T-helper 2 cell treated with Interferon-gamma antibody and Interleukin-4, amounts not matched to agents 100 ng/mL and 5 ng/mL, for 36 hours (primary cell): ENCODE data around the gene ERFE. TPM values are rescaled to one million over a fixed set of nuclear protein-coding genes. Genes with fewer than 3 reads are reported as not detected.
"Not testable (repeated sequence)": the region's sequence is repeated elsewhere in the genome, so short reads cannot be mapped to it uniquely, and the experiment has no call there.

Experiments
- intact Hi-C: fragments of 100-400 bp; cut with micrococcal nuclease; formaldehyde crosslinking; loops from one replicate; pipeline ENCODE4 v1.15.1; 2023
- total RNA-seq: library from RNA; stranded (reverse); gene quantifications from 2 replicates; pipeline ENCODE4 v1.2.3, GENCODE V29; 2022

Gene ERFE, protein sequence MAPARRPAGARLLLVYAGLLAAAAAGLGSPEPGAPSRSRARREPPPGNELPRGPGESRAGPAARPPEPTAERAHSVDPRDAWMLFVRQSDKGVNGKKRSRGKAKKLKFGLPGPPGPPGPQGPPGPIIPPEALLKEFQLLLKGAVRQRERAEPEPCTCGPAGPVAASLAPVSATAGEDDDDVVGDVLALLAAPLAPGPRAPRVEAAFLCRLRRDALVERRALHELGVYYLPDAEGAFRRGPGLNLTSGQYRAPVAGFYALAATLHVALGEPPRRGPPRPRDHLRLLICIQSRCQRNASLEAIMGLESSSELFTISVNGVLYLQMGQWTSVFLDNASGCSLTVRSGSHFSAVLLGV
- 0.09 and 0.11 TPM in 2 replicates for total RNA-seq

DNA sequence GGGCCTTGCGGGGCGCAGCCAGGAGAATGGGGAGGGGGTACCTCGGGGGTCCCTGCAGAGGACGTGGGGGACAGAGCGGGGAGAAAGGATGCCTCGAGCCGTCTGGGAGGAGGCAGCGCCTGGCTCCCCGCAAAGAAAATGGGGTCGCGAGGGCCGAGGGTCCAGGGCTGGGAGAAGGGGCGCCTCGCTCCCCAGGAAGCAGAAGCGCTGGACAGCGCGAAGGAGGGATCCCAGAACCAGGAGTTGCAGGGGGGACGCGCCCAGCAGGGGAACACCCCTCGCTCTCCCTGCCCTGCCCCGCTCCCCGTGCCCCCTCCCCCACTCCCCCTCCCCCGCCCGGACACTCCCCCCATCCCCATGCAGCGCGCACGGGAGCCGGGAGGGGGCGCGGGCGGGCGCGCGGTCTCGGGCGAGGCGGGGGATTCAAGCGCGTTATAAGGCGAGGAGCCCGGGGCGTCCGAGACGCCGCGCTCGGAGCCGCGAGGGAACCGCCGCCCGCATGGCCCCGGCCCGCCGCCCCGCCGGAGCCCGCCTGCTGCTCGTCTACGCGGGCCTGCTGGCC is at the start of gene ERFE:
TSS of gene ERFE (plus strand) at position 462 of the 562 bp plus-strand sequence. CDS start at position 500, 38 bp downstream.
- intact Hi-C loops: loop anchor here (1.0 kb wide), 1 partner anchor 105 kb away; no protein-coding TSS in a partner anchor

DNA sequence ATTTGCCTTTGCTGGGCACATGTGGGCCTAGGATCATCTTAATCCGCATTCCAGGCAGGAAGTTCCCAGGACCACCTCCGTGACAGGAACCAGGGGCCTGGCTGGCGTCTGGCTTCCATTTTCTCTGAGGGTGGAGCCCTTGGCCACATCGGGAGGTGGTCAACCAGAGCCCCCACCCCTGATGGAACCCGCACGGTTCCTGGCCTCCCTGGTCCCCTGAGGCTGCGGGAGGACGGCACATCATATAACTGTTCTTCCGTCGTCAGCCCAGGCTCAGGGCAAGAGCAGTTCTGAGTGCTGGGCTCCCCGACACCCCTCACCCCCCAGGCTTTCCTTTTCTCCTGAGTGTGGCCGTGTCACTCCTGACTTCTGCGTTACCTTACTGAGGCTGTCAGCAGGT is 45.2 kb upstream of the ERFE start:
- intact Hi-C loops: no loop called here

DNA sequence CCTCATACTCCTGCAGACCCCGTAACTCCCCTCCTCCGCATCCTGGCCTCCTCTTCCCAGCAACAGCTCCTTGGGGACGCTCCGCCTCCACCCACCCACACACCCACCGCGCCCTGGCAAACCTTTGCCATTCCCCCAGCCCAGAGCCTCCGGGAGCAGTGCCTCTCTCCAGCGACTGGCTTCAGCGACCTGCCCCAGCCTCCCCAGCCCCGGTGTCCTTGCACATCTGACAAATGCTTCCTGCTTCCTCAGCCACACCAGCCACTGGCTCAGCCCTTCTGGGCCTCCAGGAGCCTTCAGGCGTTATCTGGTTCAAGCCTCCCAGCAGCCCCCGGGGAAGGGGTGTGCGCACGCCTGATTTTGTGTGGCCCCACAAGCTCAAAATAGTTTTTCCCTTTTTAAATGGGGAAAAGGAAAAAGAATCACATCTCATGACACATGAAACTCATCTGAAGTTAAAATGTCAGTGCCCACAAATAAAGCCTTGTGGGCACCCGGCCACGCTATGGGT is 44.4 kb upstream of the ERFE start:
- intact Hi-C loops: no loop called here

DNA sequence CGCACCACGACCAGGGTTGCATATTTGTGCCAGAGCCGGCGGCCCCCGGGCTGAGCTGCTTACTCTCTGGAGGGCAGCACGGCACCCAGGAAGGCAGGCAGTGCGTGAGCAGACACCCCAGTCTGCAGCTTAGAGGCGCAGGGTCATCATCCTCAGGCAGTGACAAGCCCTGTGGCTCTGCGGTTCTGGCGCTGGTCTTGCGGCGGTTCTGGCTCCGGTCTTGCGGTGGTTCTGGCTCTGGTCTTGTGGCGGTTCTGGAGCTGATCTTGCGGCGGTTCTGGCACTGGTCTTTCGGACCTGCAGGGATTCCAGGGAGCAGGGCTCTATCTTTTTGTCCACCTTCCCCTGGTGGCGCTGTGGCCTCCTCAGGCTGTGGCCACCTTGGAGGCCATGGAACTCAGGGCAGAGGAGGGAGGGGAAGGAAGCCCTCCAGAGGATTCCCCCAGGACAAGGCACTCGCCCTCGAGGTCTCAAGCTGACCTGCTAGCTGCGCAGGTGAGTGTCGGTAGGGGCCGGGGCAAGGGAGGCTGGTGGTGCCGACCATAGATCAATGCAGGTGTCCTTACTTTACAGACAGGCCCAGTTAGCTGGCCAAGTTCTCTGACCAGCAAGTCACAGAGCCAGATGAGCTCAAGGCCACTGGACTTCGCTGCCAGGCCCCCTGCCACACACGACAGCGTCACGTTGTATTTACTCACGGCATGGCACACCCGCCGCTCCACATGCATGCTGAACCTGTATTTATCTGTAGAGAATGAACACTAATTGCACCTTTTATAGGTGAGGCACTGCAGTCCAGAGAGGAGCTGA is 43.7 kb upstream of the ERFE start:
- intact Hi-C loops: no loop called here

DNA sequence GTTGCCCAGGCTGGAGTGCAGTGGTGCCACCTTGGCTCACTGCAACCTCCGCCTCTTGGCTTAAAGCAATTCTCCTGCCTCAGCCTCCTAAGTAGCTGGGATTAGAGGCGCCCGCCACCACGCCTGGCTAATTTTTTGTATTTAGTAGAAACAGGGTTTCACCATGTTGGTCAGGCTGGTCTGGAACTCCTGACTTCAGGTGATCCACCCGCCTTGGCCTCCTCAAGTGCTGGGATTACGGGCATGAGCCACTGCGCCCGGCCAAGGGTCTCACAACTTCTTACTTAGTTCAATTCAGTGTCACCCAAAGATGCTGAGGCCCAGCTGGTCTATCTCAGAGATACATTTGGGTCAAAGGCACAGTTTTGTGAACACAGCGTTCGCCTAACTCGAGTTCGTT is 43.1 kb upstream of the ERFE start:
- intact Hi-C loops: not testable (repeated sequence)

DNA sequence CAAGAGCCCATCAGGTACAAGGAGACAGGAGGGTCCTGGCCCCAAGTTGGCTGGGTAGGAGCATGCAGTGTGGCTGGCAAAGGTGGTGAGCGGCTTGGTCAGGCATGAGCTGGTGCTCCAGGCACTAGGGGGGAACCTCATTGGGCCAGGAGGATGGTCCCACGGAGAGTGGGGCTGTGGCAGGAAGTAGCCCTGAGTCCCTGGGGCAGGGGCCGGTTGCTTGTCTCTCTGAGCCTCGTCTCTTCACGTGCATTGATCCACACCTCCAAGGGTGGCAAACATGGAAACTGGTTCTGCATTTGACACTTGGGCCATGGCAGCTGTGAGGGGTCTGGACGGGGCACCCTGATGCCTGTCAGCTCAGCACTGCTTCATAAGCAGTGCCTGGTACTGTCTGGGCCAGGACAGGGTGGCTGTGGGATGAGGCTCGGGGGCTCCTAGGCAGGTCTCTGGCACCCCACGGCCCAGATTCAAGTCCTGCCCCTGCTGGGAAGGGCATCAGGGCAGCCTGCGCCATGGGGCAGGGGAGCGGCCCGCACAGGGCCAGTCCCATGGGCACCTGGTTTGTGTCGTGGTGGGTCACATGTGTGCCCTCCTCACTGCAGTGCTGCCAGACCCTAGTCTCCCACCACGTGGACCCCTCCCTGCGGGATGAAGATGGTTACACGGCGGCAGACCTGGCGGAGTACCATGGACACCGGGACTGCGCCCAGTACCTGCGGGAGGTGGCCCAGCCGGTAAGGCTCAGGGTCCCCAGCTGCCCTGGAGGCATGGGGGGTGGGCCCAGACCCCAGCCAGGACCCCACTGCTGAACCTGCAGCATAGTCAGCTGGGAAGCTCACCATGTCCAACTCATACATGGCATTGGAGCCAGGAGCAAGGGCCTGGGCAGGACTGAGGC is 42.2 kb upstream of the ERFE start:
- intact Hi-C loops: no loop called here

DNA sequence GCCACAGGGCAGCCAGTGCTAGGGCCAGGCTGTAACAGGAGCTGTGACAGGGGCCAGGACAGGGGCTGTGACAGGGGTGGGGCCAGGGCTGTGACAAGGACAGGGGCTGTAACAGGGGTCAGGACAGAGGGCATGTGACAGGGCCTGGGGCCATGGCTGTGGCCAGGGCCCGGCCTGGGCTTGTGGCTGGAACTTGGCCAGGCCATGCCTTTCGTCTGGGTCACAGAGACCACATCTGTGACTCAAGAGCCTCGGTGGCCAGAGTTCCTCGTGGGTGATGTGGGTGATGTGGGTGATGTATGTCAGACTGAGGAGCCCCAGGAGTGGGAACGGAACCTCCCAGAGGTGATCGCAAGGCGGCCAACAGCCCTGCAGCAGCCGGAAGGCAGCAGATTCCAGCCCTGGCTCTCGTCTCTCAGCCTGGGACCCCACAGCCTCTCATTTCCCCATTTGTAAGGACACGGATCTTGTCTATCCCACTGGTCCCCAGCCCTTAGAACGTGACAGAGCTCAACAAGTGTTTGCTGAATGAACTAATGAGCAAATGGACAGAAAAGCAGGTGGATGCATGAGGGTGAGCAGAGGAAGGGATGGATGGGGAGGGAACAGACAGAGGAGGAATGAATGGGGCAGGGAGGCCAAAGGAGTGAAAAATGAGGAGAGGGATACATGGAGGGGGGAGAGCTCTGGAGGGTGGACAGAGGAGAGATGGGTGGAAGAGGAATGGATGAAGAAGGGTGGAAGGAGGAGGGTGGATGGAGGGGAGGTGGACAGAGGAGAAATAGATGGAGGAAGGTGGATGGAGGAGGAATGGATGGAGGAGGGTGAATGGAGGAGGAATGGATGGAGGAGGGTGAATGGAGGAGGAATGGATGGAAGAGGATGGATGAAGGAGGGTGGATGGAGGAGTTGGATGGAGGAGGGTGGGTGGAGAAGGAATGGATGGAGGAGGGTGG is 41.3 kb upstream of the ERFE start:
- intact Hi-C loops: no loop called here

DNA sequence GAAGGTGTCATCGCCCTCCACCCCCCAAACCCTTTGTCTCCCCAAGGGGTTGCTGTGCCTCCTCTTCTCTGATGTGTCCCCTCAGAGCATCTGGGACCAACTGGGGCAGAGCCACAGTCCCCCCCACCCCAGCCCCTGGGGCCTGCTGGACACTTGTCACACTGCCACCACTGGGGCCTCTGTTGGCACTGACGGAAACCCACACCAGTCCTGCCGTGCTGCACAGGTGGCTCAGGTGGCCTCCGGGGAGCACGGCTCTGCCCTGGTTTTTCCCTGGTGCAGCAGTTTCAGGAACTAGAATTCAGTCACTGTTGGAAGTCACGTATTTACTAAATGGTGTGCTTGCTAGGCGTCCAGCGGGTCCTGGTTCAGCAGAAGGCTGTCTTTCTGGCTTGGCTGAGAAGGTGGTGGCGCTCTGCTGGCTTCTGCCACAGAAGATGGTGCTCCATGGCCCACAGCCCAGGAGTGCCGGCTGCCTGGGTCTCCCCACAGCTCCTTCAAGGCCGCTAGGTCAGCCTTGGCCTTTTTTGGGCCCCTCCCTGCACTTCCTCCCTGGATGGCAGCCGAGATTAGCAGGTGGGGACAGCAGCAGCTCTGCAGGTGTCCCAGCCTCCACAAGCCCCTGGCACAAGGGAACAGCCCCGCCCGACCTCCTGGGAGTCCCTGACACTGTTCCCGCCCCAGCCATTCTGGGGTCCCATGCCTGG is 38.9 kb upstream of the ERFE start:
- intact Hi-C loops: no loop called here

DNA sequence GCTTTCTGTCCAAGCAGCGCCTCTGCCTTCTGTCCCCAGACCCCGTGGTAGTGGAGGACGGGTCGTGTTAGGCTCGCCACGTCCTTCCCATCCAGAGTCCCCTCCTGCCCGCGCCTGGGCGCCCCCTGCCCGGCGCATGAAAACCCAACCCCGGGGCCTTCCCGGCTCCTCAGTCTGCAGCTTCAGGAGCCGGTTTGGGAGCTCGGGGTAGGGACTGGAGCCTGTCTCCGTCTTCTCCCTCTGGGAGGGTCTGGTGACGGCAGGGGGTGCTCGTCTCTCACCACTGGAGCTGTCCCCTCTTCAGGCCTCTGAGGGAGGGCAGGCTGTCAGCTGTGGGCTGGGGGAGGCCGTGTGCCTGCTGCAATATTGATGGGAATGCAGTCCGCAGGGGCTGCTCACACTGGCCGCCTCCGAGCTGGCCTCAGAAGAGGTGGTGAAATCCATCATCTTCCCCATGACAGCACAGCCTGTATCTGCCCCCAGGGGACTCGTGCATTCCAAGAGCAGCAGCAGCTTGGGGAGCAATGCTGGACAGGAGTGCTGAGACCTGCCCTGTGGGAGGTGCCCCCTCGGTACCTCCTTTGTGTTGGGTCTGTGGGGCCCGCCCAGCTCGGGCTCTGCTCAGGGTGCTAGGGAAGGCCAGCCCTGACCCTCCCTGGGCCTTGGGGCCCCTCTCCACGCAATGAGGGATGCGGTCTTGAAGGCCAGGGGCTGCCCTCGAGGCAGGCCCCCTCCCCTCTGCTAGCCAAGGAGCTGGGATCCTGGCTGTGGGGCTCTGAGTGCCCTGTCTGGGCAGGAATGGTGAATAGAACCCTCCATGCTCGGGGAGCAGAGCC is 38.1 kb upstream of the ERFE start:
- intact Hi-C loops: no loop called here

DNA sequence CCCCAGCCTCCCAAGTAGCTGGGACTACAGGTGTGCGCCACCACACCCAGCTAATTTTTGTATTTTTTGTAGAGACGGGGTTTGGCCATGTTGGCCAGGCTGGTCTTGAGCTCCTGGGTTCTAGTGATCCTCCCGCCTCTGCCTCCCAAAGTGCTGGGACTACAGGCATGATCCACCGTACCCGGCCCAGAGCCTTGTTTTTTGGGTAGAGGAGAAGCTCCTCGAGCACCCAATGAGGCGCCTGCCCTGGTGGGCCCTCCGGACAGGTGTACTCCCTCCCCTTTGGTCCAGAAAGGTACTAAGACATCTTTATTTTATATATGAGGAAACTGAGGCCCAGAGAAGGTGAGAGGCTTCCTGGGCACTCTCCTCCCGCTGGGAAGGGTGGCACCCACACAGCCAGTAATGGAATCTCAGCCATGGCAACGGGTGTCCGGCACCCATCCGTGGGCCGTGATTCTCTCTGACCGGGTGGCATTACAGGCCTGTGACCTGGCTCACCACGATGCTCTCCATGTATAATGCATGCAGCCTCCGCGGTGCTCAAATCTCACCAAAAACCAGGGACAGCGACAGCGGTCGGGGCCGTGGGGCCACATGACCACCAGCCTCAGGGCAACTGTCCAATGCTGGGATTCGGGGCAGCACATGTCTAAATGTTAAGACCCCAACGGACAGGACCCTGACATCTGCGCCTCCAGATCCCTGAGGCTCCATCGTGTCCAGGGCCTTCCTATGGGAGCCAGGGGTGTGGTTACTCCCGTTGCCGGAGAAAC is 37.1 kb upstream of the ERFE start:
- intact Hi-C loops: no loop called here

DNA sequence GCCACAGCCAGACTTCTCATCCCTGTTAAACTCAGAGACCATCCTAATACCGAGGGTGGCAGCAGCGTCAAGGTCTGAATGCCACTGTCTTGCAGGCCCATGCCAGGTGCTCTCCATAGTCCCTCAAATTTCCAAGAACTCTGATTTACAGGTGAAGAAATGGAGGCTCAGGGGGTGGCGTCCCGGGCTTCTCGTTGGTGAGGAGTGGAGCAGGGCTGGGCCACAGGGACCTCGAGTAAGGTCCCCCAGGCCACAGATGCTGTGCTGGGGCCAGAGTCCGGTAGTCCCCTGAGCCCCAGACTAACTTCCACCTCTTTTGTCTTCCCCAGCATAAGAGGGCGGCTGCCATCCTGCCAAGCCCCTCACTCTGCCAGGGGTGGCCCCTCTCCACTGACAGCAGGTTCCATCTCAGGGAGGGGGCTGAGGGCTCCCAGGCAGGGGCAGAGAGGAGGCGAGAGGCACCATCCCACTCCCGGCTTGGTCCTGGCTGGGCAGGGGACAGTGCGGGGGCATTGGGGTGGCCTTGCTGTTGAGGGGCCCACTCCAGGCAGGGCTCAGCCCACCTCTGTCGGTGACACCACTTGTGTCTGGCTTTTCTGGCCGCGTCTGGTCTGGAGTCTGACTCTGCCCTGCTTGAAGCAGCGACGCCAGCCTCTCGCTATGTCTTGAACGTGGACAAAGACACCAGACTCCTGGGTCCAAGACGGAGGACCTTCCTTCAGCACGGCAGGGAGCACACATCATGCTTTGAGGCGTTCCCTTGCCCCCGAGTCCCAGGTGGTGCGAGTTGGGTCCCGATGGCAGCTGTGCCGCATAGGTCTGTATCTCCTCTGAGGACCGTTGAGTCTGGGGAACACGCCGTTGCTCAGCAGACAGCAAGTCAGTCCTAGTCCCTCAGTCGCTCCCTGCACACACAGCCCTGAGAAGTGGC is 36.2 kb upstream of the ERFE start:
- intact Hi-C loops: no loop called here

DNA sequence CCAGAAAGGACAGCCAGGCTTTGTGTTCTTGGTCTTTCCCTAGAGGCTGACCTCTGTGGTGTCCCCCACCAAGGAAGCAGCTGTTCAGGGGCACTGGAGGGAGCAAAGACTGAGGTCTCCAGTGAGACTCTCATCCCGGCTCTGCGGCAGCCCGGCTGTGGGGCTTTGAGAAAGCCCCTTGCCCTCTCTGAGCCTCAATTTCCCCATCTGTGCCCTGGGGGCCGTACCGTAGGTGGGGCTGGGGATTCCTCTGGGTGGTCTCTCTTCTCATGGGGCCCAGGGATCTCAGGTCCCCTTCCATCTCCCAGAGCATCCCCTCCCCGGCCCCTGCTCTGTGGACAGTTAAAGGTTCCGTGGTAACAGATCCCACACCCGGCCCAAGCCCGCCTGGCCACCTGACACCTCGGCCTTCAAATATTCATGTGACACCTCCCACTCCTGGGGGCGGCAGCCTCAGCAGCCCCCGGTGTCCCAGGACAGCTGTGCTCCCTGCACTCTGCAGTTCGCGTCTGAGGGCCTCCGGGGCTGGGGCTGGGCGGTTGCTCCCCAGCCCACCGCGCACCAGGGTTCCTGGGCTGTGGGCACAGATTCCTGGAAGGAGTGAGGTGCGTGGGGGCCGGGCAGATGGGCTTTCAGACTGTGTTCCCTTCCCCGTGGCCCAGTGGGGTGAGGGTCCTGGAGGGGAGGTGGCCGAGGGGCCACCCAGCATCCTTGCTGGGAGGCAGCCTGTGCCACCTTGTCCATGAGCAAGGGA is 35.4 kb upstream of the ERFE start:
- intact Hi-C loops: no loop called here

DNA sequence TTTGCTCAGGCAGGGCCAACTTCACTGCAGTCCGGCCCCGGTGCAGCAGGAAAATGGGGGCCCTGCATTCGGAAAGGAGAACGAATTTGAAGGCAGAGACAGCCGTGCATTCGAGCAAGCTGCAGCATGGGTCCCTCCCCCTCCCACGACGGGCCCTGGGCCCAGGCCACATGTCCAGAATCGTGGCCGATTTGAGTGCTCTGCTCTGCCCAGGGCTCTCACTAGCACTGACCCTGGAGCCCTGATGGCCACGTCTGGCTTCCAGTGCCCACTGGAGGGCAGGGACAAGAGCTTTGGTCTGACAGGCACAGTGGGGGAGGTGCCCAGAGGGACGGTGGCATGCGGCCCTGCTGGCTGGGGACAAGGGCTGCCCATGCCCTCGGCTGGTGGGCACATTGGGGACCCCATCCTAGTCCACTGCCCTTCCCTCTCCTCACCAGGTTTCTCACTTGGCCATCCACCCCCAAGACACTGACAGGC is 34.7 kb upstream of the ERFE start:
- intact Hi-C loops: no loop called here

DNA sequence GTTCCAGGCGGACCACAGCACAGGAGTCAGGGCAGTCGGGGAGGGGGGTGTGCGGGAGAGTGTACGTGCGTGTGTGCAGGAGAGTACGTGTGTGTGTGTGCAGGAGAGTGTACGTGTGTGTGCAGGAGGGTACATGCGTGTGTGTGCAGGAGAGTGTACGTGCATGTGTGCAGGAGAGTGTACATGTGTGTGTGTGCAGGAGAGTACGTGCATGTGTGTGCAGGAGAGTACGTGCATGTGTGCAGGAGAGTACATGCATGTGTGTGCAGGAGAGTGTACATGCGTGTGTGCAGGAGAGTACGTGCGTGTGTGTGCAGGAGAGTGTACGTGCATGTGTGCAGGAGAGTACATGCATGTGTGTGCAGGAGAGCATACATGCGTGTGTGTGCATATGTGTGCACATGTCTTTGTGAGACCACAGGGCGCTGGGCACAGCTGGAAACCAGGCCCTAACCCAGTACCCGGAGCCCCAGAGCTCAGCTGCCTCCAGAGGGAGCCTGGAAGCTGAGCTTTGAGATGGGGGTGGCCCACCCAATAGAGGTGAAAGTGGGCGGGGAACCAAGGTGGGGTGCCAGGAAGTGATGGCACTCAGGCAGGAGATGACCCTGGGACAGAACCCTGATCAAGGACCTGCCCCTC is 34.2 kb upstream of the ERFE start:
- intact Hi-C loops: no loop called here
